ENCODE measurements around the gene BACH2. TPM values are rescaled to one million over a fixed set of nuclear protein-coding genes. Genes with fewer than 3 reads are reported as not detected.

The BACH2 gene
- total RNA-seq, 1 experiment from 2014 or later = 3.3 TPM

GRCh38 chr6:90038961-90039653 lies 257.5 kb downstream of the BACH2 start:
- Histone ChIP-seq H3K4me3 (replicated peaks in 1 of 2; ENCODE audit: low read depth in 1 of 2, low read length in 2 of 2) (no peak overlapping the region), H4K20me1 (ENCODE audit: insufficient read depth) (no peaks in the 10 kb centered on the region), H3K4me2 (ENCODE audit: low read length) (no peak overlapping the region), H2AFZ (ENCODE audit: low read depth, low read length, poor library complexity, severe bottlenecking) (no peak overlapping the region), H3K9me3 (ENCODE audit: control insufficient read depth in 1 of 2, insufficient read depth in 1 of 2, low read depth in 1 of 2, low read length in 2 of 2) (no peaks in the 10 kb centered on the region), H3K4me1 (ENCODE audit: control insufficient read depth in 1 of 2, insufficient read depth in 2 of 2, low read length in 2 of 2) (no peaks in the 10 kb centered on the region), H3K9me2 (ENCODE audit: insufficient read depth) (no peaks in the 10 kb centered on the region), H3K36me3 (ENCODE audit: control insufficient read depth in 1 of 2, insufficient read depth in 2 of 2, low read length in 2 of 2) (no peaks in the 10 kb centered on the region), H3K27me3 (ENCODE audit: insufficient read depth, low read length) (no peaks in the 10 kb centered on the region), H3K27ac (ENCODE audit: low read depth, low read length) (no peak overlapping the region), H3K9ac (ENCODE audit: low read length) (no peak overlapping the region), H3K79me2 (ENCODE audit: insufficient read depth, low read length) (no peaks in the 10 kb centered on the region)
- BruUV-seq (replicated peaks) = no TSS peak
- ChIA-PET POLR2A (no interaction called here), RAD21 (ENCODE audit: low non-redundant PET in 1 of 2, low total read pairs in 2 of 2, uncharacterized antibody in 2 of 2, unreplicated experiment in 2 of 2) (no interaction called here), CTCF (no interaction called here)
- ATAC-seq (no peak), DNase-seq (ENCODE audit: low read depth, low spot score) (no peak)
- TF ChIP-seq ZFX (IDR thresholded peaks at IDR 0.05) (no peak), CBX3 (IDR thresholded peaks at IDR 0.05; ENCODE audit: low read depth) (no peak), EZH2phosphoT487 (IDR thresholded peaks at IDR 0.05; ENCODE audit: borderline replicate concordance) (no peak), SP1 (IDR thresholded peaks at IDR 0.05; ENCODE audit: low read depth) (no peak), REST (IDR thresholded peaks at IDR 0.05; ENCODE audit: low read depth) (no peak), TCF7L2 (IDR thresholded peaks at IDR 0.05; ENCODE audit: borderline replicate concordance, extremely low read depth, insufficient read depth, insufficient read length) (no peak), RAD21 (IDR thresholded peaks at IDR 0.05; ENCODE audit: low read depth) (no peak), EGR1 (IDR thresholded peaks at IDR 0.05; ENCODE audit: low read depth) (no peak), POLR2A (IDR thresholded peaks at IDR 0.05; ENCODE audit: borderline replicate concordance, extremely low read depth, insufficient read depth, insufficient read length) (no peak), ATF3 (IDR thresholded peaks at IDR 0.05) (no peak), SIN3A (IDR thresholded peaks at IDR 0.05; ENCODE audit: low read depth) (no peak), ZBTB33 (IDR thresholded peaks at IDR 0.05; ENCODE audit: extremely low read depth, insufficient replicate concordance, low read length) (no peak), SRF (IDR thresholded peaks at IDR 0.05; ENCODE audit: low read depth) (no peak), ELF1 (IDR thresholded peaks at IDR 0.05; ENCODE audit: borderline replicate concordance, low read depth) (no peak), ZNF274 (IDR thresholded peaks at IDR 0.05; ENCODE audit: low read depth, low read length) (no peak), CTCF (IDR thresholded peaks at IDR 0.05 in 2 of 3, conservative IDR thresholded peaks at IDR 0.05 in 1 of 3; ENCODE audit: borderline replicate concordance in 1 of 3, insufficient read depth in 1 of 3, low read depth in 2 of 3, low read length in 2 of 3) (no peak), YY1 (IDR thresholded peaks at IDR 0.05; ENCODE audit: extremely low read depth, insufficient replicate concordance, low read depth, low read length) (no peak), POLR2AphosphoS5 (IDR thresholded peaks at IDR 0.05; ENCODE audit: low read depth, low read length) (no peak)
- intact Hi-C loops (cut with micrococcal nuclease) = no loop called here

Data from HCT116 (cell line).